Stimulated activated CD8-positive, alpha-beta memory T cell treated with anti-CD3 and anti-CD28 coated beads, Interleukin-15, amount 100 ng/mL, for 1 hour (primary cell): Measurements from ENCODE around the gene TRPM5.

Source experiments
- DNase-seq: peaks from one replicate; pipeline ENCODE4 v3.0.0-alpha.2; 2020; ENCODE audit warnings: low read depth

TRPM5 gene

DNA sequence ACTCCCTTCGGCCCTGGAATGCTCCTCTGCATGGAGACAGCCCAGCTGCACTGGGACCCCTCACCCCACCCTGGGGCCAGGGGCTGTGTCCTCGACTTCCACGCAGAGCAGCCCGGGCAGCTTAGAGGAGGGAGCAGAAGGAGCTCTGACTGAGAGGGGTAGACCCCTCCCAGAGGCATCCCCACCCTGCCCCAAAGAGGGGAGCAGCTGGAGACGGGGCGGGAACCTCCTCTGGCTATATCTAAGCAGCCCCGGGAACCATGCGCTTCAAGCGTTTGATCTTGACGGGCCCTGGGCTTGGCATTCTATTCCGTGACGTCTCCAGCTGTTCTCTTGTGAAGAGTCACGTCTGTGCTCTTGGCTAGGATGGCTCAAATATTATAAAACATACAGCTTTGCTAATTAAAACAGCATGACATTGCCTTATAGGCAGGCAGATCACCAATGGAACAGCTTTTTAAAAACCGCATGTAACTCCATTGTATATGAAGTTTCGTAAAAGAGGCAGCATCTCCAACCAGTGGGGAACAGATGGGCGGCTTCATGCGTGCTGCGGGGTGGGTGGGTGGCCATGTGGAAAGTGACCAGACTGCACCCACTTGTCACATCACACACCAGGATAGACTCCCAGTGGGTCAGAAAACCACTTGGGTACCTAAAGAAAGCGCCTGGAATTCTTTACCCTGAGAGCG lies 8.2 kb upstream of the TRPM5 start:
- DNase-seq = no peak

DNA sequence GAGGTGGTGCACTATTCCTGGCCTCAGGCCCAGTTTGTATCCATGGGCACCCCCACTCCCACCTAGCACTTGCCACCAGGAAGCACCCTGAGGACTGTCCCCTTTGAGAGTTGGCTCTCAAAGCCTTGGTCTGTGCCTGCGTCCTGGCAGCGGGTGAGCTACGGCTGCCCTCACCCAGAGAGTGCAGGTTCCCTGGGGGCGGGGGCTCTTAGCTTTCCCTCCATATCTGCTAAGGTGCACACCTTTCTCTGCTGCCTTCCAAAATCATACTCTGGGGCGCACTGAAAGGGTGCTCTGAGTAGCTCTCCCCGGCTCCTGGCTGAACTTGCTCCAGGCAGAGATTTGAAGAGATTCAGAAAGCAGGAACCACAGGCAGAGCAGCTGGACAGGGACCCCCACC lies 7.6 kb upstream of the TRPM5 start:
- no peak for DNase-seq

DNA sequence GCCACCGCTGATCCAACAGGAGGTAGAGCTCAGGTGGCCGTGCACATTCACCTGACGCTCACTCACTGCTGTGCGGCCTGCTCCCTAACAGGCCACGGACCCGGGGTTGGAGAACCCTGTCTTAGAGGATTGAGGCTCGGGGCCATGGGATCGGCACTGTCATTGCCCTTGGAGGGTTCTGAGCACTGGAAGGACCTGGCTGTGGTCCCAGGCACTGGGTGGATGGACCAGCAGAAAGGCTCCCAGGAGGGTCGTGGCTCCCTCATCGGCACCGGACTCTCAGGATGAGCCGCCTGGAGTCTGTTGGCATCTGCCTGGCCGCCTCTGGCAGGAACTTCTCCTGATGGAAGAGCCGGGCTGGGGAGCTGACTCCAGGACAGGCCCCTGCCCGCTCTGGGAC lies 7.0 kb upstream of the TRPM5 start:
- no peak for DNase-seq

DNA sequence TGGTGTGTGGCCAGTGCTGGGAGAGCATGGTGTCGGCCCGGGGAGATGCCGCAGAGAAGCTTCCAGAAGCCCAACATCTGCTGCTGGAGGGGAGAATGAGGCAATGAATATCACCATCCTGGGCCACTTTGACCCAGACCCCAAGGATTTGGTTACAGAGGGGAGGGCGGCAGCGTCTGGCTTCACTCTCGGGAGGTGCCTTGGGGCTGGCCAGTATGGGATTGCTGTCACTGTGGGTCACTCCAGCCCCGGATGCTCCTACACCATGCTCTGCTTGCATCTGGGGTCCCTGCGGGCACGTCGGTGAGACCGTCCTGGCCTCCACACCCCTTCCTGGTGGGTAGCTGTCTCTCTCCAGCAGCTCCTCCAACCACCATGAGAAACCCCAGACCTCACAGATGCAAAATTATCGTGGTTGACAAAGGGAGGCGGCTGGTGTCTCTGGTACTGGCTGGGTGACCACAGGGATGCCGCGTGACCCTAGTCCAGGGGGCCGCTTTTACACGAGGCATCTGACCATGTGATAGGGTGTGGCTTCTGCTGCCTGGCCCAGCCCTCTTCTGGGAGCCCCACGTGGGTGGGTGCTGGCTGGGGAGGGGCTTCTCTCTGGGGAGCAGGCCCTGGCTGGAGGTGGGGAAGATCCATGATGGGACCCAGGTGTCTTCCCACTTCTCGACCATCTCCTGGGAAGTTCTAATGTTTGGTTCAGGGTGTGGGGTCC lies 6.2 kb upstream of the TRPM5 start:
- DNase-seq = no peak

DNA sequence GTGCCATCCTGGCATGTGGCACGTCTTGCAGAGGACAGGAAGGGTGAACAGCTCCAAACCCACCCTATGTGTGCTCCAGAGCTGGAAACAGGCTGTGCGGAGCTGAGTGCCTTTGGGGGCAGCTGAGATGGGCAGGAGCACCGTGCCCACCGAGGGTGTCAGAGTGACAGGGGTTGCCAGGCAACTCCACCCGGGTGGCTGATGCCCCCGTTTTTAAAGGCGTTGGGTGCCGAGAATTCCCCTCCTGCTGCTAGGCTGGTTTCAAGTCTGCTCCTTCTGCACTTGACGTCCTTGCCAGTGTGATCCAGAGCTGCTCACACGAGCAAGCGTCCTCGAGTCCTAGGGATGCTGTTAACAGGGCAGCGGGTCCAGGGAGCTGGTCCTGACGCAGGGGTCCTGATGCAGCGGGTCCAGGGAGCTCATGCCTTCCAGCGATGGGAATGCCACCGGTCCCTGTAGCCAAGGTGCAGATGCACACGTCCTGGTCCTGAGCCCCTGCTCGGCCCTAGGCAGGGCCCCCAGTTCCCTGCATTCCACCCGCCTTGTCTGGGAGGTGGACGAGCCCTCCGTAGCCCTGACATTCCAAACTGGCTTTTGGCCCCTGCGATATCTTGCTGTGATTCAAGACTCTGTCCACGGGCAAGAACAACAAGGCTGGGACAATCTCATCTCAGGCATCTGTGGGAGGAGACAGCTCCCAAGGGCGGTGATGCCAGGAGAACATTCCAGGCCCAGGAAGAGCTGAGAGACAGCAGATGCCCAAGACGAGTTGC lies 5.4 kb upstream of the TRPM5 start:
- no peak for DNase-seq

DNA sequence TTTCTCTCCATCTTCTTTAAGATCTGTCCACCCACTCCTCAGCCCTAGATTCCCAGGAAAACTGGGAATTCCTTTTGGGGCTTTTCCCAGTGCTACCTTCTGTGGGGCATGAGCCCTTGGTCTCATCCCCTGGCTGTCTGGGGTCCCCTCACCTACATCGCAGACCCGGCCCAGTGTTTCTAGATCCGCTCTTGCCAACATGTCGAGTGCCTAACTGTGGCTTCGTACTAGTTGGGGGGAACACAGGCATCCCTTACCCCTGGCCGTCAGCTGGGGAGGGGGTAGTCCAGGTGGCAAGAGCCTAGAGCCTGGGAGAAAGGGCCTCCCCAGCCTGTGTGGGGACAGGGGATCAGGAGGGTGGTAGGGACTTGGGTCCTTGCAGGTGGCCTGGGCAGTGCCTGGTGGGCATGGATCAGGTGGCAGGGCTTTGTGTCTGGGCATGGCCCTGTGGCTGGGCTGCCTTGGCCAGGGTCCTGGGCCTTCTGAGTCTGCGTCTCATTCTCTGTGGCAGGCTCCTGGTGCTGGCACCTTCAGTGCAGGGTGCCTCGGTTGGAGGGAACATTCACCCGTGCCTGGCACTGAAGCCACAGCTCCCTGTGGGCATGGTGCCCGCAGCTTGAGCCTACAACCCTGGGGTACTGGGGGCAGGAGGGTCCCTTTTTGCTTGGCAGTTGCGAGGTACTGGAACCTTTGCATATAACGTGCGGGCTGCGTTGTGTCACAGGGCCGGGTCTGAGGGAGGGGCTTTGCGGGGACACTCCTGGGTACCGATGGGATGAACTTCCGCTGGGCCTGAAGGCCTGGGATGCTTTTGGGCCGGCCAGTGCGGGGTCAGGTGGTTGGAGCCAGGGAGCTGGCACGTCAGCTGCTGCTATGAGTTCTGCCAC lies 4.6 kb upstream of the TRPM5 start:
- DNase-seq = no peak

DNA sequence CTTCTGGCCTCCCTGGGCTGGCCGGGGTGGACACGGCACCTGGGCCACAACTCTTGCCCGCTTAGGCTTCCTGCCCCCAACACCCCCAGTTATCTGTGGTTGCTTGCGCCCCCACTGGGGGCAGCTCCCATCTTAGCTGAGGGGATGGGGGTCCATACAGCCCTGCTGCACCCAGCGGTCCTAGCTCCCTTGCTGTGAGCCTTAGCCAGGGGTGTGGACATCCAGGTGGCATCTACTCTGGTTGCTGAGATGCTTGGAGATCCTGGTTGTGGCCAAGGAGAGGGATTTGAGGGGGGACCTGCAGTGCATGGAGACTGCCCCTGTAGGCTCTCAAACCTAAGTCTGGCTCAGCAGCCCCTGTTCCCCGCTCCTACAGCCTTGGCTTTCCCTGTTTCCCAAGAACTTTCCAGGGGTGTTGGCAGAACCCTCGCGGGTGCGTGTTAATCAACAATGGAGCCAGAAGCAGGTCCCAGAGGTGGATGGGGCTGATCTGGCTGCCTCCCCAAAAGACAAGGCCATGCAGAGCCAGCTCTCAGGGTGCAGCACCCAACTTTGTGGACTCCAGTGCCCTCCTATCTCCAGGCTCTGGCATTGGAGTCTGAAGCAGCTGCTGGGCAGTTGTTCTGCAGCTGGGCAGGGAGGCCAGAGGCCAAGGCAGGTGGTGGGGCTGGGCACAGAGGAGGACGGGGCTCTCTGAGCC lies 3.8 kb upstream of the TRPM5 start:
- DNase-seq = no peak

DNA sequence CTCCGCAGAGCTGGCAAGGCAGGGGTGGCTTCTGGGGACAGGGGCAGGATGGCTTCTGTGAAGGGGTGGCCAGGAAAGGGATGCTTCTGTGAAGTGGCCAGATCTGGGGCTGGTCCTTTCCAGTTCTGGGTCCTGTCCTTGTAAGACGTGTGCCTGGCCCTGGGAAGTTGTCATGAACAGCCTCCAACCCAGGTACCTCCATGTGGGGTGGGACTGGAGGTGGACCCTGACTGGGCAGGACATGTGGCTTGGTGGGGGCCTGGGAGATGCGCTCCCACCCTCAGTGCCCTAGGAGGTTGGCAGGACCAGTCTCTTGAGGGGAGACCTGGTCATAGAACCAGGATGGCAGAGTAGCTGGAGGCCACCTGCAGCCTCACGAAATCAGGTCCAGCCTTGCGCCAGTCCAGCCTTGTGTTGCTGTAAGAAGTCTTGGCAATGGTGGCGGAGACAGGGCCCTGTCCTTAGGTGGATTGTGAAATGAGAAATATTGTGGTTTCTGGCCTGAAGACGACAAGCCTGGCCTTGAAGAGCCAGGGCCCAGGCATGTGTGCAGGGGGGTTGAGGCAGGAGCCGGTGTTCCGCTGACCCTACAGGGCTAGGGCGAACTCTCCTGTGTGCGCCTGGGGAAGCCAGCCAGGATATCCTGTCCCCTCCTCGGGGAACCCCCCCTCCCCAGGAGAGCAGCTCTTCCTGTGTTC lies 3.1 kb upstream of the TRPM5 start:
- DNase-seq = no peak

DNA sequence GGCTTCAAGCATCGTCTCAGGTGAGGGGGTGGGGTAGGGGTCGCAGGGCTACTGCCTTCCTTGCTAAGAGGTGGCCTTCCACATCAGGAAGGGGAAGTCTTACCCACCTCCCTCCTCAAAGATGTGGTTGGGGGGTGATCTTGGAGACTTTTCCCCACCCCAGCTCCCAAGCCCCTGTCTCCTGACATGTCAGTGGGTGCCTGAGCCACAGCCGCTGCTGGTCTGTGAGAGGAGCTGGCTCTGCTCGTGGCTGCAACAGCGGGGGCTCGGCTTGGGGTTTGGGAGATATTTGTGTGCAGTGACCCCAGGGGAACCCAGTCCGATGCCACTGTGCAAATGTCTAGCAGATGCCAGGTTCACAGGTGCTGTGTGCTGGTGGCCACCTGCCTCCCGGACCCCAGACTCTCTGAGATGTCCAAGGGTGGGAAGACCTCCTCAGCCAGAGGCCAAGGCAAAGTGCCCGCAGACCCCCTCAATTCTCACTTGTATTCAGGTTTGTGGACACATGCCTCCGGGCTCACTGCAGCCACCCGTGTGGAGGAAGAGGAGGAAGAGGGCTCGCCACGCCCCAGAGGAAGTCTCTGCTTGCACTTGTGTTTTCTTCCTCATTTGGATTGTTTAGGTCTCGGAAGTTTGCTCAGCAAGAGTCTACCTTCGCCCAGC lies 2.4 kb upstream of the TRPM5 start:
- no peak for DNase-seq

DNA sequence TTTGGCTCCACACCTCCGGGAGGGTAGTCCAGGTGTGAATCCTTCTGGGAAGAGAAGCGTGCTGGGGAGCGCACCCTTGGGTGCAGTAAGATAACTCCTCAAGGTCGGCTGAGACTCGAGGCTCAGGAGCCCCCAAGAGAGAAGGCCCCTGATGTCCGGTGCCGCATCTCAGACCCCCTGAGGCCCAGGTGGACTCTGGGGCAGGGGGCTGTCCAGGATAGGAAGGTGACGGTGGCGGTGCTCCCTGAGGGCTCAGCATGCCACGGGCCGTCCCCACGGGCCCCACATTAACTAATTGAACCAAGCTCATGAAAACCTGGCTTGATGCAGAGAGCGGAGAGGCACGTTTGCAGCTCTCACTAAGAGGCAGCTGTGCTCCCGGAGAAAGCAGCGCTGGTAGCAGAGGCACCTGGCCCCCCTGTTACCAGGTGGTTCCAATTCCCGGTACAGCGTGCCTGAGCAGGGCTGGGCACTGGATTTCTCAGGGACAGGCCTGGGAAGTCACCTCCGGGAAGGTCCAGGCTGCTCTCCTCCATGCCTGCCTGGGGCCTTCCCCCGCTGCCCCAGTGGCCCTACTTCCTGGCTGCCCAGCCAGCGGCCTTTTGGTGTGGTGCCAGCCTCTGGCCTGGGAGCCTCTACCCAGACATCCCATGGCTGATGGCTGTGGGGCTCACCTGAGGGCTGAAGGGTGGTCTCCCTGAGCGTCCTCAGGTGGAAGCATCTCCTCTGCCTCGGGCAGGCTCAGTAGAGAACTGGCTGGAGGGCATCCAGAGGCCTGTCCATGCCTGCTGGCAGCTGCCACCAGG lies 1.6 kb upstream of the TRPM5 start:
- DNase-seq = no peak

DNA sequence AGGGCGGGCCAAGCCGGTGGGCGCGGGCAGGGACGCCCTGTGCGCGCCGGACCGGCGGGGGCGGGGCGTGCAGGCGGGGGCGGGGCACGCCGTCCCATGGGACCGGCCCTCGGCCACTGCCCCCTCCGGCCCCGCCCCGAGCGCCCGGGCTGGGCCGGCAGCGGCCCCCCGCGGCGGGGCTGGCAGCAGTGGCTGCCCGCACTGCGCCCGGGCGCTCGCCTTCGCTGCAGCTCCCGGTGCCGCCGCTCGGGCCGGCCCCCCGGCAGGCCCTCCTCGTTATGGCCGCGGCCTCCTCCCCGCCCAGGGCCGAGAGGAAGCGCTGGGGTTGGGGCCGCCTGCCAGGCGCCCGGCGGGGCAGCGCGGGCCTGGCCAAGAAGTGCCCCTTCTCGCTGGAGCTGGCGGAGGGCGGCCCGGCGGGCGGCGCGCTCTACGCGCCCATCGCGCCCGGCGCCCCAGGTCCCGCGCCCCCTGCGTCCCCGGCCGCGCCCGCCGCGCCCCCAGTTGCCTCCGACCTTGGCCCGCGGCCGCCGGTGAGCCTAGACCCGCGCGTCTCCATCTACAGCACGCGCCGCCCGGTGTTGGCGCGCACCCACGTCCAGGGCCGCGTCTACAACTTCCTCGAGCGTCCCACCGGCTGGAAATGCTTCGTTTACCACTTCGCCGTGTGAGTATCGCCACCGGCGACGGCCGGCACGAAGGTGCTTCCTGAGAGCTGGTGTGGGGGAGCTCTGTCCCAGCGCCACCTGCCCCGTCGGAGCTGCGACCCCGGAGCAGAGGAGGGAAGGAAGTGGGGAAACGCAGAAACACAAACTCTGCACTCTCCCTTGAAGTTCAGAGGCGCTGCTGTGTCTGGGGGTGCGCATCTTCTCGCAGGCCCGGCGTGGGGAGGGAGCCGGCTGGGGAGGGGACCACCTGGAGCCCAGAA lies 769 bp upstream of the TRPM5 start, which contains the start of gene KCNQ1:
KCNQ1 (plus strand) TSS at position 188 of the 925 bp plus-strand sequence; CDS start at position 279, 91 bp downstream.
- no peak for DNase-seq

DNA sequence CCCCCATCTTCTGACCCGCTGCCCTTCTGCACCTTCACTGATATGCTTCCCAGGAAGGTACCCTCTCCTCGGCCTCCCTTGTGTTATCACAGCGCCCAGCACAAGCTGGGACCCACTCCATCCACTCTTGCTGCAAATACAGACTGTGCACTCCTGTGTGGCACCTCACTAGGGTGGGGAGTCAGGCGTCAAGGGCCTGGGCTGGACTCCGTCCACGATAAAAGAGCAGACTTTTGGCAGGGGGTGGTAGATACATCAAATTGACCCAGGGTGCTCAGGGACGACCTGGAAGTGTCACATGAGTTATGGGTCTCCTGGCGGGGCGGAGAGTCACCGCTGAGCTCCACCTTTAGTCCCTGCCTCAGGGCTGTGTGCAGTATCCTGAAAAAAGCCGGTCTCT lies 908 bp downstream of the TRPM5 start:
- DNase-seq = no peak

DNA sequence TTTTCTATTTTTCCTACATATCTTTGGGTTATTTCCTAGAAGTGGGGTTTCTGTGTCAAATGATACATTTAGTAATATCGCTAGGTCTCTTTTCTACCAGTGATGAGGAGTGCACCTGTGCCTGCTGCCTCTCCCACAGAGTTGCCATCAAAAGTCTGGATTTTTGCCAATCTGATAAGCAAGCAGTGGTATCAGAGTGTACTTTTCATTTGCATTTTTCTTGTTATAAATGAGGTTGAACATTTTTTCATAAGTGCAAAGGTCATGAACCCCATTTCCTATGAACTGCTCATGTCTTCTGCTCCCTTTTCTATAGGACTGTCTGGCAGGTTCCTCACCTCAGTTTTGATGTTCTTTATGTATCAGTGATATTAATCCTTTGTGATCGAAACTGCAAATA lies 1.7 kb downstream of the TRPM5 start:
- DNase-seq = no peak

DNA sequence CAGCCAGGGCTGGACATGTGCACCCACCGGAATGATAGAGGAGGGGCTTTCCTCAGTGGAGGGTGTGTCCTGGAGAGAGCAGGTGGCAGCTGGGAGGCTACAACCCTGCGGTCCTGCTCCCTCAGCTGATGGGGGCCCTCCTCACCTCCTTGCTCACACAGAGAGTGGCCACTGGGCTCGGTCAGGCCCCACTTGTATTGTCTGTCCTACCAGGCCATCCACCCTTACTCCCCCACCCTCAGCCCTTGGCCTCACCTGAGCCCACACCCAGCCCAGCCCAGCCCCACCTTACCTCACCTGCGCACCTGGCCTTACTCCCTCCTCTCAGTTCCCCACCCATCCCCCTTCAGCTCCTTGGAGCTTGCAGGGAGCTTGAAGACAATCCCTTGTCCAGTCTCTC lies 3.1 kb downstream of the TRPM5 start:
- DNase-seq = no peak

DNA sequence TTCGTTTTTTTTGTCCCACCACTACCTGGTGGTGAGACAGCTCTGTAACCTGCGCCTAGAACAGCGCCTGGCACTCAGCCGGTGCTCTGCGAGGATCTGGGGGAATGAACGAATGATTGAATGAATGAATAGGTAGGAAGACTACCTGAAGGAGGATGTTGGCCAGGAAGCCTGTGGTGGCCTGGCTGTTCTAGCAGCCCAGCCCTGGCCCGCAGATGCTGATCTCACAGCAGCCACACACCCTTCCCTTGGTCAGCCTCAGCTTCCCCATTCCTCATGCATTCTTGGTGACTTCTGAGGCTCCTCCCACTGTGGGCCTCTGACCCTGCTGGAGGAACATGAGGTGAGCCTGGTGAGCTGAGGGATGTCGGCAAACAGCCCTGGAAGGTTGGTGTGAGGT lies 3.7 kb downstream of the TRPM5 start:
- DNase-seq = no peak

DNA sequence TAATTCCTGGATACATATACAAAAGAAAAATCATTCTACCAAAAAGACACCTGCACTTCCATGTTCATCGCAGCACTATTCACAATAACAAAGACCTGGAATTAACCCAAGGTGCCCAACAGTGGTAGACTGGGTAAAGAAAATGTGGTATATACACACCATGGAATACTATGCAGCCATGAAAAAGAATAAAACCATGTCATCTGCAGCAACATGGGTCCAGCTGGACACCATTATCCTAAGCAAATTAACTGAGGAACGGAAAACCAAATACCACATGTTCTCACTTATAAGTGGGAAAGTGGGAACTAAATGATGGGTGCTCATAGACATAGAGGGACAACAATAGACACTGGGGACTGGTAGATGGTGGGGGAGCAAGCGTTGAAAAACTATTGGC lies 4.5 kb downstream of the TRPM5 start:
- DNase-seq = no peak

DNA sequence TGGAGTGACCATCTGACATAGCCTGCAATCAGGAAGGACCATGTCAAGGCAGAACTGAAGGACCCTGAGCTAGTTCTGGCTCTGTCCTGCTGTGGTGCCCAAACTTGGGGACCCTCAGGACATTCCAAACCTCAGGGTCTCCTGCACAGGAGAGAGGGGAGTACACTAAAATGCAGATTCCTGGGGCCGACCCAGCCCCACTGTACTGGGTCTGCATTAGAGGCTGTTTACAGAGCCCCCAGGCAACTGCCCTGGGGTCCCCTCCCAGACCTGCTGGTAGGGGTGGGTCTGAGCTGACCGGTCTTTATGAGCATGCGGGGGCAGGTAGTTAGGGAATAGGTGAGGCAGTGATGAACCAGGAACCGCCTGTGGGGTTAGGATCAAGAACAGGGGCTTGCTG lies 6.8 kb downstream of the TRPM5 start:
- no peak for DNase-seq

DNA sequence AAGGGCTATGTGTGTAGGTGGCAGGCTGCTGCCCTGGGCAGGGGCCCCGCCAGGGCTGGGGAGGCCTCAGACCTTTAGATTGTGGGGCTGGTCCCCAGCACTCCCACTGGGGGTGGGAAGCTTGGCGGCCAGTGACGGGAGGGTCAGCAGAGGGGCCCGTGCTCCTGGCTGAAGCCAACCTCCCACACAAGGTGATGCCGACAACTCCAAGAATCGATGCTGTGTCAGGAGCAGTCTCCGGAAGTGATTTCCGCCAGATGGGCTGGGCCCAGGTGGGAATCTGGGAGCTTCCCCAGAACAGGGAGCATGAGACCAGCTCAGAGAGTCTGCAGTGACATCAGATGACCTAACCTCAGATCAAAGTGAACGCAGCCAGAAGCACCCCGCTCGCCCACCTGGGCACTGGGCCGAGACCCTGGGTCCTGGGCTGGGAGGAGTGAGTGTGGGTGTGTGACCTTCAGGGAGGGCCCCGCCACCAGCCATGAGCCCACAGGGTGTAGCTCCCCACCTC lies 7.7 kb downstream of the TRPM5 start:
- no peak for DNase-seq
